Measurements from ENCODE around the gene REV3L.

GRCh38 chr6:111480988-111481822 lies 1.8 kb downstream of the REV3L start:
- TF ChIP-seq CTCF (IDR thresholded peaks at IDR 0.05; ENCODE audit: low read length) (no peak), EZH2 (optimal IDR thresholded peaks at IDR 0.05; ENCODE audit: low read depth, low read length) (no peak)

Data from MM.1S (cell line).